ENCODE measurements around the gene SHROOM1. TPM values are rescaled to one million over a fixed set of nuclear protein-coding genes. Genes with fewer than 3 reads are reported as not detected.

SHROOM1 gene
- total RNA-seq, 1 donor from 2014 or later: 5.1 TPM

DNA sequence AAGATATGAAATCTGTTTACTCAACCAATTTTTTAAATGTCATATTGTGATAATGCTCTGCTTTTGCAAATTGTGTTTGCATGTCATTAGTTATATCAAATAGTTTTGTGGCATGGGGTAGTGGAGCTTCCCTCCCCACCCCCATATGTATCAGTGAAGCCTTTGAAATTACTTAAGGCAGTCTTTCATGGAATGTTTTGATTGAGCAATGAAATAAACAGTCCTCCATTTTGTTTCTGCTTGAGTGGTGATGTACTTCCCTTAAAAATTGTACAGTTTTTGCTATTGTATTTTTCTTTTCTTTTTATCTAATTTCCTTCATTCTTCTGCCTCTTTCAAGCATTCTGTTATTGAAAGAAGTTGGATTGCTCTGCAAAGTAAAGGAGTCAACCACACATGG is 13.9 kb downstream of the SHROOM1 start:
- no peak overlapping the region for H3K27ac Mint-ChIP-seq (ENCODE audit: unreplicated experiment)
- peaks cover 8% of the 10 kb centered on the region for H3K9me3 Mint-ChIP-seq (ENCODE audit: unreplicated experiment)
- H3K36me3 Mint-ChIP-seq (ENCODE audit: unreplicated experiment): peaks cover 10% of the 10 kb centered on the region
- peaks cover 4% of the 10 kb centered on the region for H3K4me1 Mint-ChIP-seq (ENCODE audit: low read depth, unreplicated experiment)
- H3K4me3 Mint-ChIP-seq (ENCODE audit: unreplicated experiment): no peak overlapping the region
- TF ChIP-seq, protein P1, sequence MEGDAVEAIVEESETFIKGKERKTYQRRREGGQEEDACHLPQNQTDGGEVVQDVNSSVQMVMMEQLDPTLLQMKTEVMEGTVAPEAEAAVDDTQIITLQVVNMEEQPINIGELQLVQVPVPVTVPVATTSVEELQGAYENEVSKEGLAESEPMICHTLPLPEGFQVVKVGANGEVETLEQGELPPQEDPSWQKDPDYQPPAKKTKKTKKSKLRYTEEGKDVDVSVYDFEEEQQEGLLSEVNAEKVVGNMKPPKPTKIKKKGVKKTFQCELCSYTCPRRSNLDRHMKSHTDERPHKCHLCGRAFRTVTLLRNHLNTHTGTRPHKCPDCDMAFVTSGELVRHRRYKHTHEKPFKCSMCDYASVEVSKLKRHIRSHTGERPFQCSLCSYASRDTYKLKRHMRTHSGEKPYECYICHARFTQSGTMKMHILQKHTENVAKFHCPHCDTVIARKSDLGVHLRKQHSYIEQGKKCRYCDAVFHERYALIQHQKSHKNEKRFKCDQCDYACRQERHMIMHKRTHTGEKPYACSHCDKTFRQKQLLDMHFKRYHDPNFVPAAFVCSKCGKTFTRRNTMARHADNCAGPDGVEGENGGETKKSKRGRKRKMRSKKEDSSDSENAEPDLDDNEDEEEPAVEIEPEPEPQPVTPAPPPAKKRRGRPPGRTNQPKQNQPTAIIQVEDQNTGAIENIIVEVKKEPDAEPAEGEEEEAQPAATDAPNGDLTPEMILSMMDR (IDR thresholded peaks at IDR 0.05; ENCODE audit: partially characterized antibody, unreplicated experiment): no peak
- no peak for DNase-seq
- H3K27me3 Mint-ChIP-seq (ENCODE audit: unreplicated experiment): peaks cover 11% of the 10 kb centered on the region

DNA sequence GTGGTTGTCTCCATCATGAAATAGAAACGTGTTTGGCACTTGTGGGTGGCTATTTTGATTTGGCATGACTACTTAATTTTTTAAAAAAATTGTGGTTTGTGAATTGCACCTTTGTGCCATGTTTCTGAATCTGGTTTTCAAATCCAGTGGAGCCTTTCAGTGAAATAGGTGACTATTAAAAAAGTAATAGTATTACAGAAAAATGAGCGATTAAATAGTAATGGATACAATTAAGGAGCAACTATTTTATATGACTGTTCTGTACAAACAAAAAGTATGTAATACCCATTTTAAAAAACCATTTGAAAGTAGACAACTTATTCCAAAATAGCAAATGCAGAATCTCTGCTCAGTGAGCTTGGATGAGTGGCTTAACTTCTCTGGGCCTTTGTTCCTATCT is 14.4 kb downstream of the SHROOM1 start:
- TF ChIP-seq, protein P1 (IDR thresholded peaks at IDR 0.05; ENCODE audit: partially characterized antibody, unreplicated experiment): no peak
- no peak overlapping the region for H3K4me3 Mint-ChIP-seq (ENCODE audit: unreplicated experiment)
- peaks cover 15% of the 10 kb centered on the region for H3K27me3 Mint-ChIP-seq (ENCODE audit: unreplicated experiment)

DNA sequence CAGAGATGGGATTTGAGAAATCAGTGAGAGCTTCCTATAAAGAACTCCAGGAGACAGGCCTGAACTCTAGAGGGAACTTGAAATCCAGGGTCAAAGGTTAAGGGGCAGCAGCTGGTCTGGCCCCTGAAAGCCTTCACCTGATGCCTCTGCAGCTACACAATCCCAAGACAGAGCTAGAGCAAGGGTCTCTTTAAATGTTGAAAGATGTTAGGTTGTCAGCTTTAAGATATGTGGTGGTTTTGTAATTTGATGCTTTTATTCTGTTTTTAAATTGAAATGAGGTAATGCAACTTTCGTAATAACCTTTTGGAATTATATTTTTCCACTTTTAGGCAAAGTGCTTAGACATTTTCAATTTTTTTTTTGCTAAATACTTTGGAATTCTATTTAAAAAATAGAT is 15.0 kb downstream of the SHROOM1 start:
- Mint-ChIP-seq H3K9me3 (ENCODE audit: unreplicated experiment) (peaks cover 8% of the 10 kb centered on the region), H3K36me3 (ENCODE audit: unreplicated experiment) (peaks cover 10% of the 10 kb centered on the region), H3K4me1 (ENCODE audit: low read depth, unreplicated experiment) (peaks cover 4% of the 10 kb centered on the region), H3K27me3 (ENCODE audit: unreplicated experiment) (peaks cover 15% of the 10 kb centered on the region), H3K27ac (ENCODE audit: unreplicated experiment) (no peak overlapping the region), H3K4me3 (ENCODE audit: unreplicated experiment) (peak overlapping the region; percentile 58)
- no peak for DNase-seq
- TF ChIP-seq, protein P1 (IDR thresholded peaks at IDR 0.05; ENCODE audit: partially characterized antibody, unreplicated experiment): no peak

More for the DNA sequence above, 14.4 kb downstream of the SHROOM1 start:
- Mint-ChIP-seq H3K9me3 (ENCODE audit: unreplicated experiment) (peaks cover 8% of the 10 kb centered on the region), H3K4me1 (ENCODE audit: low read depth, unreplicated experiment) (peaks cover 4% of the 10 kb centered on the region), H3K36me3 (ENCODE audit: unreplicated experiment) (peaks cover 10% of the 10 kb centered on the region), H3K27ac (ENCODE audit: unreplicated experiment) (no peak overlapping the region)
- DNase-seq: no peak

DNA sequence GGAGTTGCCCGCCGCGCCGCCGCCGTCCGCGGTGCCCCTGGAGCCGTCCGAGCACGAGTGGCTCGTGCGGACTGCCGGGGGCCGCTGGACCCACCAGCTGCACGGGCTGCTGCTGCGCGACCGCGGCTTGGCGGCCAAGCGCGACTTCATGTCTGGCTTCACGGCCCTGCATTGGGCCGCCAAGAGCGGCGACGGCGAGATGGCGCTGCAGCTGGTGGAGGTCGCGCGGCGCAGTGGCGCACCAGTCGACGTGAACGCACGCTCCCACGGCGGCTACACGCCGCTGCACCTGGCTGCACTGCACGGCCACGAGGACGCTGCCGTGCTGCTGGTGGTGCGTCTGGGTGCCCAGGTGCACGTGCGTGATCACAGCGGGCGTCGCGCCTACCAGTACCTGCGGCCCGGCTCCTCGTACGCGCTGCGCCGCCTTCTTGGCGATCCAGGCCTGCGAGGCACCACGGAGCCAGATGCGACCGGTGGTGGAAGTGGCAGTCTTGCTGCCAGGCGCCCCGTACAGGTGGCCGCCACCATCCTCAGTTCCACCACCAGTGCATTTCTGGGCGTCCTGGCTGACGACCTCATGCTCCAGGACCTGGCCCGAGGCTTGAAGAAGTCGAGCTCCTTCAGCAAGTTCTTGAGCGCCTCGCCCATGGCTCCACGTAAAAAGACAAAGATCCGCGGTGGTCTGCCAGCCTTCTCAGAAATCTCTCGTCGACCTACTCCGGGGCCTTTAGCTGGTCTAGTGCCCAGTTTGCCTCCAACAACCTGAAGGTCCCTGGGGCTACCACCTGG is 15.7 kb downstream of the SHROOM1 start:
- no peak for DNase-seq
- Mint-ChIP-seq H3K27ac (ENCODE audit: unreplicated experiment) (no peak overlapping the region), H3K4me1 (ENCODE audit: low read depth, unreplicated experiment) (peaks cover 4% of the 10 kb centered on the region), H3K4me3 (ENCODE audit: unreplicated experiment) (peak overlapping the region; percentile 58), H3K36me3 (ENCODE audit: unreplicated experiment) (peaks cover 10% of the 10 kb centered on the region), H3K9me3 (ENCODE audit: unreplicated experiment) (peaks cover 8% of the 10 kb centered on the region), H3K27me3 (ENCODE audit: unreplicated experiment) (peaks cover 17% of the 10 kb centered on the region)
- TF ChIP-seq, protein P1 (IDR thresholded peaks at IDR 0.05; ENCODE audit: partially characterized antibody, unreplicated experiment): no peak
